SHP77 (cell line): Measurements from ENCODE around the gene PTH2.
A peak's percentile ranks its signal among the peaks of the same experiment; 100 is the strongest.

Experiments
- DNase-seq, 2 experiments: peaks; one replicate each; lab custom pipeline; 2025; lab: John Stamatoyannopoulos, UW

The PTH2 gene

GRCh38 chr19:49430678-49431329 is 7.6 kb upstream of the PTH2 start:
- peak in 1 of 2 experiments; percentile 41 for DNase-seq

DNA sequence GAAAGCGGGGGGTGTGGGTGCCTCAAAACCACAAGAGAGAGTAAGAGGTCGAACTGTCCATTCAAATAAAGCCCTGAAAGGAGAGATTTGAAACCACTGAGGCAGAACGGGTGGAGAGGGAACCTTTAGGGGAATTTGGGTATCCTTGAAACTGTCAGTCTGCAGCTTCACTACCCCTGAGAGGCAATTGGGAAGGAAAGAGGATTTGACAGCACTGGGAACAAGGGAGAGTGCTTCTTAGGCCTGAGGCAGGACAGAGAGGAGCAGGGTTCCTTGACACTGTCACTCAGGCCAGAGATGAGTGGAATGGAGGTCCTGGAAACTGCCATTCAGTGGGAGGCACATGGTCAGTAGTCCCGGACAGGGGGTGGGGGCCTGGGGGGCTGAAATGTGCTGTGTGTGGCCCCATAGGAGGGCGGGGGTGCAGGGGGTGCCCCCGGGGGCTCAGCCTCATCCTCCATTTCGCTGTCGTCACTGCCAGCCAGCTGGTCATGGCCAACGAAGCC is 7.0 kb upstream of the PTH2 start:
- DNase-seq = no peak

DNA sequence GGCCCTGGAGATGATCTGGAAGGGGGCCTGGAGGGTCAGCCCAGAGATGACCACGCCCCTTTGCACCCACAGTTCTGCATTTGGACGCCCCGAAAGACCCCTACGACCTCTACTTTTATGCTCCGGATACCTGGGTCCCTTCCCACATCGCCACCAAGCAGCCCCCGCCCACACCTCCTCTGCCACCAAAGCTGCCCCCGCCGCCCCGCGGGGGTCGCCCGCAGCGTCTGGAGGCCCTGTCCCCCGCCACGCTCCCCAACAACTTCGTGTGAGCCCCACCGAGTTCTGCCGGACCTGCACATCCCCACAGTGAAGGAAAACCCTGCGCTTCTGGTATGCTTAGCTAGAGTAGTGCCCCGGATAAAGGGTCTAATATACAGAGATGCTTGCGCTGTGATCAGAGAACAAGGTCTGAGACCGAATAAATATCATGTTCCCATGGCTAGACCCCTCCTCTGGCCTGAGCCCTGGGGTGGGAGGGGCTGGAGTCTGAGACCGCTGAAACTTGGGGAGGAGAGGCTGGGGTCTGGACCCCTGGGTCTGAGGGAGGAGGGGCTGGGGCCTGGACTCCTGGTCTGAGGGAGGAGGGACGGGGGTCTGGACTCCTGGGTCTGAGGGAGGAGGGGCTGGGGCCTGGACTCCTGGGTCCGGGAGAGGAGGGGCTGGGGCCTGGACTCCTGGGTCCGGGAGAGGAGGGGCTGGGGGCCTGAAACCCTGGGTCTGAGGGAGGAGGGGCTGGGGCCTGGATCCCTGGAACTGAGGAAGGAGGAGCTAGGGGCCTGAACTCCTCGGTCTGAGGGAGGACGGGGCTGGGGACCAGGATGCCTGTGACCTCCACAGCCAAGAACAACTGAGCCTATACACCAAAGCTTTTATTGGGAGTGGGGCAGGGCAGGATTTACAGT is 5.6 kb upstream of the PTH2 start:
- no peak for DNase-seq

DNA sequence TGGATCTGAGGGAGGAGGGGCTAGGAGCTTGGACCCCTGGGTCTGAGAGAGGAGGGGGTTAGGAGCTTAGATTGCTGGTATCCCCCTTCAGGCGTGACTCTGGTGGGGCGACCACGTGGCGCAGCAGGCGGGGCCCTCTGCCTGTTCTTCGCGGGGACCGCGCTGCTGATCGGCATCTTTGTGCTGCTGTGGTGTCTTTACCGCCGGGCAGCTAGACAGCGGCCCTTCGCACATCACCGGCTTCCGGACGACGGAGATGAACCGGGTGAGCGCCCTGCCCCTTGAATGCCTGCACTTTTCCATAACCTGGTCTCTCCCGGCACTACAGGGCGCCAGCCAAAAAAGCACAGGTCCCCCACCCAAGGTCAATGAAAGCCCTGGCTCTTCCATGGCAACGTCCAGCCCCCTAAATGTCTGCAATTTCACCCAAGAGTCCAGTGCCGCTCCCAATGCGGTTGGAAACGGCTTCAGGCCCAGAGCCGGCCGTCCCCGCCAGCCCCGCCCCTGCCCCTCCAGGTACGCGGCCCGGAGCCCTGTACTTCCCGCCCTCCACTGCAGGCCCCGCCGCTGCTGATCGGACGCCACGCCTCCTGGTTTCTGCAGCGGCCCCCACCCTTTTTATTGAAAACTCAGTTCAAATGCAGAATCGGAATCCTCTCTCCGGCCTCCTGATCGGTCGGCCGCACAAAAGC is 4.8 kb upstream of the PTH2 start:
- DNase-seq = no peak

GRCh38 chr19:49427339-49427738 is 4.1 kb upstream of the PTH2 start:
- DNase-seq = no peak

DNA sequence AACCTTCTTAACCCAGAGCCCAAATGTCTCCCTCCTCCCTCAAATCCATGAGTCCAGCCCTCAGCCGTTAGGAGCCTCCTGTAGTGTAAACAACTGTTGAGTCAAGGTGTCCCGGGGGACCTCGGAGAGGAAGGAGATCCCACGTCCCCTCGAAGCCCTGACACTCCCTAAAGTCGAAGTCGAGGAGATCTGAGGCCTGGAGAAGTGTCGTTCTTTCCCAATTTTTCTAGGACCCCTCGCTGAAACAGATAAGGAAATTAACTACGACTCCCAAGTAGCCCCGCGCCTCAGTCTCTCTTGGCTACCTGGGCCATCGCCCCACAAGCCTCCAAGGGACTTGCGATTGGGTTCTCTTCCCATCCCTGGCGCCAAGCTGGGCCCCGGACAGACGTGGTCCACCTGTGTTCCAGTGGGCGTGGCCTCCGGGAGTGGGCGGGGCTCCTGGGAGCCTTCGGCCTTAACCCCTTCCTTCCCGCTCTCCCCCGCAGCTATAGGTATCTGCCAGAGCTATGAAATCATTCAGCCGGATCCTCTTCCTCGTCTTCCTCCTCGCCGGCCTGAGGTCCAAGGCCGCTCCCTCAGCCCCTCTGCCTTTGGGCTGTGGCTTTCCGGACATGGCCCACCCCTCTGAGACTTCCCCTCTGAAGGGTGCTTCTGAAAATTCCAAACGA is 2.8 kb upstream of the PTH2 start:
- DNase-seq = peak; percentile 38 to 57

- no peak for DNase-seq
Measured at GRCh38 chr19:49425178-49425577, 1.9 kb upstream of the PTH2 start, which contains the start of gene GFY. Gene GFY, plus strand, starts transcription at chr19:49425388. Its CDS starts 1,043 bp downstream, at chr19:49426431.

DNA sequence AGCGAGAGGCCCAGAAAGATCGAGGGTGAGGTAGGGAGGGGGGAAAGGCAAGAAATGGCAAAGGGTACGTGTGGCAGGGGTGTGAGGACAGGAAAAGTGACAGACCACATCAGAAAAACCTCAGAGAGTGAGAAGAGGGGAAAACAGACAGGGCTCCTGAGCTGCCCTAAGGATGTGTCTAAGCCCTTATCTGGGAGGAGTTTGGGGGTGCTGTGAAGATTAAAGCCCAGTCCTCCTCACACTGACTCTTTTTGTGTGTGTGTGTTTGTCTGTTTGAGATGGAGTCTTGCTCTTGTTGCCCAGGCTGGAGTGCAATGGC is 703 bp upstream of the PTH2 start:
- DNase-seq = no peak

GRCh38 chr19:49422407-49423070 is 702 bp downstream of the PTH2 start:
- DNase-seq = peak; percentile 51 to 53

DNA sequence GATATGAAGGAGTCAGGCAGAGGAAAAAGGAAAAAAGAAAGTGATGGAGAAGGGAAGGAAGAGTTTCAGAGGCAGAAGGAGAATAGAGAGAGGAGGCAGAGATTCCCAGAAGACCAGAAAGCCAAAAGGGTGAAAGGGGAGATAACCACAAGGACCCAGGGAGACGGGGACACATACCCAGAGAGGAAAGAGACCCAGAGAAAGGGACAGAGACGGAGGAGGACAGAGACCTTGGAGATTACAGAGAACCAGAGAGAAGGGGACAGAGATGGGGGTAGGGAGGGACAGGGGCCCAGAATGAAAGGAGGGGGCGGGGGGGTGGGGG is 1.4 kb downstream of the PTH2 start:
- no peak for DNase-seq

DNA sequence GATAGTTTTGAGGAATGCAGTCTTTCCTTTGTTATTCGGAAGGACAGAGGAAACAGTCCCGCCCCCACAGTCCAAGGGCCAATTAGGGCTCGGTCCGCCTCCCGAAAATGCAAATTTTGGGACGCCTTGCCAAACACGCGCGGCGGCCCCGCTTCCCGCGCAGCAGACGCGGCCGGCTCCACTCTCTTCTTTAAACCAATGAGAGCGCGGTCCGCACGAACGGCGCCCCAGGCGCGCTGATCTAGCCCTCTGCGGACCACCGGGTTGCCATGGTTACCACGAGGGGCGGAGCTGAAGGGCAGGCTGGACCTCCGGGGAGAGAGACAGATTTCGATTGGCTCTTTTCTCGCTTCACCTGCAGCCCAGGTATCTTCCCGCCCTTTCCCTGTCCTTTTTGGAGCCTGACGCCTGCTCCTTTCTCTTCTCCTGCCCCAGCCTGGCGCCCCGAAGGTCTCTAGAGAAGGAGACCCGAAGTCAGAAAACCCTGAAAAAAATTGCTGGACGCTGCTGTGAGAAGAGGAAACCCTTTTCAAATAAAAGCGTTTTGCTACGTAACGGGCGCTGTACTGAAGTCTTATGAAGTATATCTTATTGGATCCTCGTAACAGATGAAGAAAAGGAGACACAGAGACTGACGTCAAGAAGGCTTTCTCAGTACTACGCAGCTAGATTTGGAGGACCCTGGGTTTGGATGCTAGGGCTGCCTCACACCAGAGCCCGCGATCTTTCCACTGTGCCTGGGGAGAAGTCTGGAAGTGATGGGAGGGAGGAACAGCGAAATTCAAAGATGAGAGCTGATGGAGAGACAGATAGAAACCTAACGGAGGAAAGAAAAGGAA is 2.0 kb downstream of the PTH2 start:
- DNase-seq = no peak

DNA sequence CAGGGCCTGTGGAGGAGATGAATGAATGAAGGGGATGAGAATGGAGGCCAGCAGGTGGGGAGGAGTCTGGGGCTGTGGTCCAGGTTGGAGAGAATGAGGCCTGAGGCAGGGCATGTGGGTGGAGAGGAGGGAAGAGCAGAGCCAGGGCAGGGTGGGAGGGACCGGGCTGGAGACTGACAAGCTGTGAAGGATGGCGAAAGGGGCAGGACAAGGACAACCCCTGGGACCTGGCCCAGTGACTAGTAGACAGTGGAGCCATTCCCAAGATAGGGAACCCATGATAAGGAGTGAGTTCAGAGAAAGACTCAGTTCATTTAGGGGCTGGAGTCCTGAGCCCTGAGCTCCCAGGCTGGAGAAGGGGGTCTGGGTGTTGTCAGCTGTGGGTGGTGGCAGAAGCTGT is 3.0 kb downstream of the PTH2 start:
- no peak for DNase-seq

DNA sequence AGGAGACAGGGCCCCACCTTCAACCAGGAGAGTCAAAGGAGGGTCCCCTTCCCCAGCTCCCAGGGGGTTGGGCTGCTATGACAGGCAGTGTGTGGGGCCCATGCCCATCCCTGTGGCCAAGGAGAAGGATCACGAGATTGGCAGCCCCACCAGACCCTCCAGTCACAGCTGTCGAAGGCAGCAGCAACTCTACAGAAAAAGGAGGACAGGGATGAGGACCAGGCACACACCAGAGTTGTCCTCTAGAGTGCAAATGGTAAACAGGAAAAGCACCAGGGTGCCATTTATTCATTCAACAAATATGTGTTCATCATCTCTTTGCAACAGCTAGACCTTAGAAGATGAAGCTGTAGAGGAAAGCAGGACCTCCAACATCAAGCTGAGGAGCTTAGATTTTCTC is 4.1 kb downstream of the PTH2 start:
- no peak for DNase-seq

DNA sequence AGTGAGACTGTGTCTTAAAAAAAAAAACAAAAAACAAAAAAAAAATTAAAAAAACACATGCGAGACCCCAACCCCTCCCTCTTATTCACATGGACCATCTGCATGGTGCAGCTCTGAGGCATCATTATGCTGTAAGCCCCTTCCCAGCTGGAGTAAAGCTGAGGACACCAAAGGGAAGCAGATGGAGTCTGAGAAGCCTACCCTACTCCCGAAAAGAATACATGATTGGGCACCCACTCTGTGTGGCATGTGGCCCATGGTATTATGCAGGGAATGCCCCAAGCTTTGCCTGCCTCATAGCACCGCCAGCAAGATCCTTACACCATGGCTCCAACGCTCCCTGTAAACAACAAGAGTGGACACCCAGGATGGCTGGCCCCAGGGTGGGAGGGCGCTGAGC is 4.7 kb downstream of the PTH2 start:
- no peak for DNase-seq

DNA sequence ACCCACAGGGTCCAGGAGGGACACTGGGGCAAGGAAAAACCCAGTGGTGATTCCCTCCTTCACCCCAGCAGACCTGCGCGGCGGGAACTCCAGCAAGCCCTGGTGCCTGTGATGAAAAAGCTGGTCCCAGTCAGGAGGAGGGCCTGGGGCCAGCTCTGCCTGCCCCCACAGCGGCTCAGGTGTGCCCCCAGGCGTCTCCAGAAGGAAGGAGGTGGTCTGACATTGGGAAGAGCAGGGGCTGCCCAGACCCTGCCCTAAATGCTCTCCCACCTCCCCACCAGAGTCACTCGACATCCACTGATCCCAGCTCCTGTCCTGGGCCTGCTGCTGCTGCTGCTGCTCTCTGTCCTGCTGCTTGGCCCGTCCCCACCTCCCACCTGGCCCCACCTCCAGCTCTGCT is 6.2 kb downstream of the PTH2 start:
- no peak for DNase-seq

DNA sequence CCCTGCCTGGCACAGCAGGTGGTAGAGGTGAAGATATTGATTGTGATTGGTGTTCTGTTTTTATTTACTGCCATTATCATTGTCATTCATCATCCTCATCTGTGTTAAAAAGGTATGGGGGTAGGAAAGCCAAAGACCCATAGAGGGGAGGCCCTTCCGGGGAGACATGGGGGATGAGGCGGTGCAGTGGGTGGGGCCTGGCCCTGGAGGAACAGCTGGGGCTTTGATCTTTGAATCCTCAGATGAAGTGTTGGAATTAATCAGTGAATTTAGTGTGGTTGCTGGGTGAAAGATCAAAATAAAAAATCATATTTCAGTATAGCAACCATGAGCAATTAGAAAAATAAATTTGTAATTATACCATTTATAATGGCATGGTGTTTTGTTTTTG is 7.4 kb downstream of the PTH2 start:
- DNase-seq = no peak

DNA sequence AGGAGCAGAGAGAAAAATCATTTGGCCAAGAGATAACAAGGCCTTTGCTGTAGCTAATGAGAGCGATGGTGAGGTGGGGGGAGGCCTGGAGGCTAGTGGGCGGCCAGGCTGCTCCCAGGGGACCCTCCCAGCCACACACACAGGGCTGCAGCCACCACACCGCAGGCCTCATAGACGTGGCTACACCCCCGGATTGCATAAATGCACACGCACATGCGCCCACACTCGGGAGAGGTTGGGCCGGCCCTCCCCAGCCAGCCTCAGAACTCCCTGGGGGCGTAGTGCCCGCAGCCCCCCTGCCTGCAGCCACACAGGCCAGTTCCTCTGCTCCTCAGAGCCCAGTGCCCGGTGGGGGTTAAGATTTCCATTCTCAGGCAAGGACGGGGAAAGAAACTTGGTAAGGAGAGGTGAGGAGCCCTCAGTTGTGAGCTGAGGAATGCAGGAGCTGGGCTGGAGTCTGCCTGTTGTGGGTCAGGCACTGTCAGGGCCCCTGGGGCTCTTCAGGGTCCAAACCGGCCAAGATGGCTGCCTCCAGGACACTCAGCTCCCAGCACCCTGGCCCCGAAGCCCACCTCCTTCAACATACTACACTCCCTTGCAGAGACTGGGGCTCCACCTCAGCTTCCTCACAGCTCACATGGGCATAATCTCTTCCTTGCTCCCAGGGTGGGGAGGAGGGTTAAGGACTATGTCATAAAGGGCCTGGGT is 8.0 kb downstream of the PTH2 start:
- no peak for DNase-seq

GRCh38 chr19:49414256-49414655 is 9.0 kb downstream of the PTH2 start:
- no peak for DNase-seq

- peak in 1 of 2 experiments; percentile 8 for DNase-seq
Measured at GRCh38 chr19:49413348-49413747, 9.9 kb downstream of the PTH2 start.

- no peak for DNase-seq
Measured at GRCh38 chr19:49411681-49412326, 11.4 kb downstream of the PTH2 start.
